ENCODE data around the gene TMEM184B. TPM values are rescaled to one million over a fixed set of nuclear protein-coding genes. Genes with fewer than 3 reads are reported as not detected.
"Not testable (repeated sequence)": the region's sequence is repeated elsewhere in the genome, so short reads cannot be mapped to it uniquely, and the experiment has no call there.

The TMEM184B gene
- polyA plus RNA-seq, 1 donor: 71.7 TPM

- DNase-seq (ENCODE audit: low read depth): peak; percentile 93
Measured at GRCh38 chr22:38181453-38182200, 91.2 kb downstream of the TMEM184B start, which contains the start of gene PLA2G6. Gene PLA2G6, minus strand, starts transcription at chr22:38181830. Its CDS starts 12,404 bp downstream, at chr22:38169426.

- DNase-seq (ENCODE audit: low read depth): no peak
Measured at GRCh38 chr22:38180841-38181452, 91.9 kb downstream of the TMEM184B start.

DNA sequence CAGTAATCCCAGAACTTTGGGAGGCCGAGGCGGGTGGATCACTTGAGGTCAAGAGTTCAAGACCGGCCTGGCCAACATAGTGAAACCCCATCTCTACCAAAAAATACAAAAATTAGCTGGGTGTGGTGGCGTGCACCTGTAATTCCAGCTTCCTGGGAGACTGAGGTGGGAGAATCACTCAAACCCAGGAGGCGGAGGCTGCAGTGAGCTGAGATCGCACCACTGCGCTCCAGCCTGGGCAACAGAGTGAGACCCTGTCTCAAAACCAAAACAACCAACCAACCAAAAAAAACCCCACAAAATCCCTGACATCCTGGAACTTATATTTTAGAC lies 94.2 kb downstream of the TMEM184B start:
- DNase-seq (ENCODE audit: low read depth): not testable (repeated sequence)

- DNase-seq (ENCODE audit: low read depth): no peak
Measured at GRCh38 chr22:38177926-38178604, 94.7 kb downstream of the TMEM184B start.

DNA sequence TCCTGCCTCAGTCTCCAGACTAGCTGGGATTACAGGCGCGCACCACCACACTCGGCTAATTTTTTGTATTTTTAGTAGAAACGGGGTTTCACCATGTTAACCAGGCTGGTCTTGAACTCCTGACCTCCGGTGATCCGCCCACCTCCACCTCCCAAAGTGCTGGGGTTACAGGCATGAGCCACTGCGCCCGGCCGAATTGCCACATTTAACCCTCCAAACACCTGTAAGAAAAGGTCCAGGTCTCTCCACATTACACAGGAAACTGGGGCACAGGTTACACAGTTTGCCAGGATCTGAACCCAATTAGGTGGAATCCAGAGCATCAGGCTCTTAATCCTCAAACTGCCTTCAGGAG lies 95.3 kb downstream of the TMEM184B start:
- DNase-seq (ENCODE audit: low read depth): not testable (repeated sequence)

DNA sequence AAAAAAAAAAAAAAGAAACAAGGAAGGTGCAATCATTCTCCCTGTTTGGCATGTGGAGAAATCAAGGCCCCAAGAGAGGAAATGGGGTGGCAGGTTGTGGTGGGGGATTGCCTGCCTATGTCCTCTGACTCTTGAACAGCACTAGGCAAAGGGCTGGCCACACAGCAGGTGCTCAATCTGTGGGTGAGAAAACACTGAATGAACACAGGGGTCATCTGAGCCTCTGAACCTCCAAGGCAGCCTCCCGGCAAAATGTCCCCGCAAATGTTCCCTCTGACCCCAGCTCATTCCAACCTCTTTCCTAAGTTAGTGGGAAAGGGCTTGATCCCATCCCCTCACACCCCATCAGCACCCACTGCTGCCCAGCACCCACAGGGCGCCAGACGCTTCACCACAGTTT lies 95.8 kb downstream of the TMEM184B start:
- DNase-seq (ENCODE audit: low read depth): no peak

GRCh38 chr22:38176170-38176741 lies 96.6 kb downstream of the TMEM184B start:
- peak; percentile 32 for DNase-seq (ENCODE audit: low read depth)

GRCh38 chr22:38175206-38176118 lies 97.3 kb downstream of the TMEM184B start:
- DNase-seq (ENCODE audit: low read depth): no peak

- DNase-seq (ENCODE audit: low read depth): no peak
Measured at GRCh38 chr22:38174626-38175025, 98.2 kb downstream of the TMEM184B start.

DNA sequence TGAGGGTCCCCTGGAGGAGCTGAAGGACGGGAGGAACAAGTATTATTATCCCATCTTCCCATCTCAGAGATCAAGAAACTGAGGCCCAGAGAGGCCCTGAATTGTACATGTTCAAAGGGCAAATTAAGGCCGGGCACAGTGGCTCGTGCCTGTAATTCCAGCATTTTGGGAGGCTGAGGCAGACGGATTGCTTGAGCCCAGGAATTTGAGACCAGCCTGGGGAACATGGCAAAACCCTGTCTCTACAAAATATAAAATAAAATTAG lies 99.2 kb downstream of the TMEM184B start:
- no peak for DNase-seq (ENCODE audit: low read depth)

DNA sequence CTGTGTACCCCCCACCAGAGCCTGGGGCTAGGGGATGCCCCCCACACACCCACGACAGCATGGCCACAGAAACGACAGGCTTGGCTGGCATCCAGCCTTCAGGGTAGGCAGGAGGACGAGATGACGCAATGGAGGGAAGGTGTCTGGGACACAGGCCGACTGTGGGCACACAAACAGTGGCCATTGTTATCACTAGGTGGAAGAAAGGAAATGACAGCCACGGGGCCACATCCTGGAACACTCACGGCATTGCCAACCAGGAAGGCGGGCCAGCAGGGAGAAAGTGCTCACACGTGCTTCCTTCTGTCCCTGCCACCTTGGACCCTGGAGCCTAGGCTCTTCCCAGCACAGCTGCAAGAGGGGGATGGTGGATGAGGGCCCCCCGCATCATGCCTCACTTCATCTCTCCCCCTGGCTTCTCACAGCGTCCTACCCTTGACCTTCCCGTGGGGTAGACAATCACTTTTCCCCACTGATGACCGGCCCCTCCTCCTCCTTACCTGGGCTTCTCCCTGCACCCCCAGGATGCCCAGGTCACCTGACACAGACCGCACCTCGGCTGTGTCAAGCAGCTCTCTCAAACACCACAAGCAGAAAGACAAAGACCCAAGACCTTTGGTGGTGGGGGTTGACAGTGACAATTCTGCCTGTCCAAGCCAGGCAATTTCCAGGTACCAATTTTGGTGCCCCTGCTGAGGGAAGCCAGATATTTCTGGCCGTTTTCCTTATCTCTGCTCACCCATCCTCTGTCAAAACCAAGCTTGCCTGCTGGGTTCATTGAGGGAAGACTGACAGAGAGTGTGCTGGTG lies 99.8 kb downstream of the TMEM184B start:
- no peak for DNase-seq (ENCODE audit: low read depth)

DNA sequence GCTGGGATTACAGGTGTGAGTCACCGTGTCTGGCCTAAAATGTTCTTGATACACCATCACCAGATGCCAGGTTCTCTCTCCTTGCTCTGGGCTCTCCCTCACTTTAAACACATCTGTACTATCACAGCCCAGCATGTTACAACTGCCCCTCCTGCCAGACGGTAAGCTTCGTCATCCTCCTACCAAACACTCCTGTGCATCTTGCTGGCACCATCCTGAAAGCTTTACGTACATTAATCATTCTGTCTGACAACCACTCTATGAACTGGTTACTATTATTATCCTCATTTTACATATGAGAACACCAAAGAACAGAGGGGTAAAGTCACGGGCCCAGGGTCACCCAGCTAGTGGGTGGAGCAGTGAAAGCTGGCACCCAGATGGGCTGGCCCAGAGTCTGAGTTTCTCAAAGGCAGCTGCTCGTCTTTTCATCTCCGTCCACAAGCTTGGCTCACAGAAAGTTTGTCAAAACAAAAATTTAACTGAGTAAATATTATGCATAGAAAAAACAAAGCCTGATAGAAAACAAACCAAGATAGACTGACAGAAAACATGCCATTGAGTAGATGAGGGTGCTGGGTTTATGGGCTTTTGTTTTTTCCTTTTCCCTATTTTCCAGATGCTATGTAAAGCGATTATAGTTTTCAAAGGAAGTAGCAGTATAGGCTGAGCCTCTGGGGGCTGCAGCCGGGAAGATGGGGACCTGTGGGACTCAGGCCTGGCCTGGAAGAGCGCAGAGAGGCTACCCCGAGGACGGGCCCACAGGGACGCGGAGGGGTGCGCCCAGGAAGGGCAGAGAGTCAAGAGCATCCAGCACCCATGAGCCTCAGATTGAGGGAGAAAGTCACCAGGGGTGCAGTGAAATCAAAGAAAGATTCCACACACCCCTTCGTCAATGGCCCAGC lies 100.6 kb downstream of the TMEM184B start:
- no peak for DNase-seq (ENCODE audit: low read depth)

GRCh38 chr22:38170469-38170868 lies 102.3 kb downstream of the TMEM184B start:
- no peak for DNase-seq (ENCODE audit: low read depth)

Other genes starting within 250 kb of the TMEM184B start
- 9.3 TPM for gene PICK1, start 215.6 kb downstream of the TMEM184B start, polyA plus RNA-seq (ENCODE audit: insufficient read length)
- gene SLC16A8, start 188.8 kb downstream of the TMEM184B start, polyA plus RNA-seq (ENCODE audit: insufficient read length): 2.7 TPM
- gene BAIAP2L2, start 162.3 kb downstream of the TMEM184B start, polyA plus RNA-seq (ENCODE audit: insufficient read length): 1.2 TPM
- gene PLA2G6, start 91.2 kb downstream of the TMEM184B start, polyA plus RNA-seq (ENCODE audit: insufficient read length): 13.5 TPM
- 4.8 TPM for gene MAFF, start 71.0 kb downstream of the TMEM184B start, polyA plus RNA-seq (ENCODE audit: insufficient read length)
- gene CSNK1E, start 44.4 kb upstream of the TMEM184B start, polyA plus RNA-seq (ENCODE audit: insufficient read length): 115 TPM
- 0.24 TPM for gene KCNJ4, start 182.2 kb upstream of the TMEM184B start, polyA plus RNA-seq (ENCODE audit: insufficient read length)
- gene KDELR3, start 195.1 kb upstream of the TMEM184B start, polyA plus RNA-seq (ENCODE audit: insufficient read length): 21.4 TPM
- 317 TPM for gene DDX17, start 233.3 kb upstream of the TMEM184B start, polyA plus RNA-seq (ENCODE audit: insufficient read length)